ENCODE measurements around the gene SLC8A1.

- no peak for TF ChIP-seq POLR2A (IDR thresholded peaks at IDR 0.05)
- TF ChIP-seq CTCF (IDR thresholded peaks at IDR 0.05), result no peak
Observed at GRCh38 chr2:40474306-40474705, 22.4 kb upstream of the SLC8A1 start.
